ENCODE results near the gene APBB1. TPM values are rescaled to one million over a fixed set of nuclear protein-coding genes. Genes with fewer than 3 reads are reported as not detected.
A peak's percentile ranks its signal among the peaks of the same experiment; 100 is the strongest.

Gene APBB1
- total RNA-seq, 1 experiment from 2014 or later = 24.7 TPM

GRCh38 chr11:6357222-6357621 is 61.7 kb downstream of the APBB1 start:
- DNase-seq (peak; percentile 63), ATAC-seq (peak; percentile 55; the same call in 1 of the 2 replicates)
- Histone ChIP-seq H3K9me2 (replicated peaks; ENCODE audit: low read length) (no peaks in the 10 kb centered on the region), H3K4me2 (ENCODE audit: low read length) (peak overlapping the region; percentile 56), H3K4me3 (ENCODE audit: low read length) (0 out of 2 replicates have a peak overlapping the region, but pooled peaks have one; percentile 4), H3K9ac (ENCODE audit: low read length) (no peak overlapping the region), H3K79me2 (ENCODE audit: low read length) (no peaks in the 10 kb centered on the region), H2AFZ (ENCODE audit: low read length) (peak overlapping the region; percentile 84), H3F3A (ENCODE audit: low read length, unreplicated experiment) (no peaks in the 10 kb centered on the region), H3K27ac (ENCODE audit: low read length) (no peak overlapping the region), H3K27me3 (ENCODE audit: low read length) (no peaks in the 10 kb centered on the region), H4K20me1 (ENCODE audit: low read length) (no peaks in the 10 kb centered on the region), H3K4me1 (ENCODE audit: insufficient read depth, low read length) (peaks cover 4% of the 10 kb centered on the region; the same call in 1 of the 2 replicates), H3K9me3 (ENCODE audit: low read length) (no peaks in the 10 kb centered on the region), H3K36me3 (ENCODE audit: low read depth, low read length) (no peaks in the 10 kb centered on the region)
- intact Hi-C loops (cut with micrococcal nuclease) = no loop called here
- no TSS peak for BruUV-seq (replicated peaks)
- ChIA-PET CTCF (no interaction called here), POLR2A (ENCODE audit: unreplicated experiment) (no interaction called here)
- TF ChIP-seq CTCF (conservative IDR thresholded peaks at IDR 0.05; ENCODE audit: low read depth, low read length) (no peak), EZH2phosphoT487 (IDR thresholded peaks at IDR 0.05; ENCODE audit: borderline replicate concordance, low read length) (no peak), EZH2 (IDR thresholded peaks at IDR 0.05; ENCODE audit: low read length, unreplicated experiment) (no peak)

GRCh38 chr11:6356503-6357055 is 62.3 kb downstream of the APBB1 start:
- ChIA-PET POLR2A (ENCODE audit: unreplicated experiment) (no interaction called here), CTCF (no interaction called here)
- Histone ChIP-seq H3K9ac (ENCODE audit: low read length) (no peak overlapping the region), H3K9me2 (replicated peaks; ENCODE audit: low read length) (no peaks in the 10 kb centered on the region), H3K4me1 (ENCODE audit: insufficient read depth, low read length) (peaks cover 4% of the 10 kb centered on the region; the same call in 1 of the 2 replicates), H3K36me3 (ENCODE audit: low read depth, low read length) (no peaks in the 10 kb centered on the region), H3K27me3 (ENCODE audit: low read length) (no peaks in the 10 kb centered on the region; the same call in 1 of the 2 replicates), H3K4me2 (ENCODE audit: low read length) (peak overlapping the region; percentile 56), H3K4me3 (ENCODE audit: low read length) (0 out of 2 replicates have a peak overlapping the region, but pooled peaks have one; percentile 4), H4K20me1 (ENCODE audit: low read length) (no peaks in the 10 kb centered on the region), H3F3A (ENCODE audit: low read length, unreplicated experiment) (no peaks in the 10 kb centered on the region), H2AFZ (ENCODE audit: low read length) (peak overlapping the region; percentile 84), H3K9me3 (ENCODE audit: low read length) (no peaks in the 10 kb centered on the region), H3K79me2 (ENCODE audit: low read length) (no peaks in the 10 kb centered on the region), H3K27ac (ENCODE audit: low read length) (no peak overlapping the region)
- intact Hi-C loops (cut with micrococcal nuclease) = no loop called here
- TF ChIP-seq CTCF (conservative IDR thresholded peaks at IDR 0.05; ENCODE audit: low read depth, low read length) = no peak
- no peak for TF ChIP-seq EZH2phosphoT487 (IDR thresholded peaks at IDR 0.05; ENCODE audit: borderline replicate concordance, low read length)
- no peak for TF ChIP-seq EZH2 (IDR thresholded peaks at IDR 0.05; ENCODE audit: low read length, unreplicated experiment)
- DNase-seq = no peak
- no peak for ATAC-seq
- BruUV-seq (replicated peaks) = no TSS peak
